Choroid plexus epithelial cell (primary cell): Measurements from ENCODE around the gene PASK.

ENCODE experiments used
- DNase-seq: peaks from one replicate; pipeline ENCODE4 v3.0.0-alpha.2; 2010; ENCODE audit warnings: low read depth
- H3K4me3 ChIP-seq: 2 replicates; pipeline ENCODE4 v1.5.1; 2011; ENCODE audit warnings: low read depth, mild to moderate bottlenecking, control low read depth, low read length, moderate library complexity
- TF ChIP-seq, protein P1 (sequence below): conservative IDR thresholded peaks from 2 replicates; pipeline ENCODE4 v1.5.1; 2011; ENCODE audit warnings: low read depth, mild to moderate bottlenecking, control low read depth, inconsistent platforms, low read length, moderate library complexity

PASK gene

DNA sequence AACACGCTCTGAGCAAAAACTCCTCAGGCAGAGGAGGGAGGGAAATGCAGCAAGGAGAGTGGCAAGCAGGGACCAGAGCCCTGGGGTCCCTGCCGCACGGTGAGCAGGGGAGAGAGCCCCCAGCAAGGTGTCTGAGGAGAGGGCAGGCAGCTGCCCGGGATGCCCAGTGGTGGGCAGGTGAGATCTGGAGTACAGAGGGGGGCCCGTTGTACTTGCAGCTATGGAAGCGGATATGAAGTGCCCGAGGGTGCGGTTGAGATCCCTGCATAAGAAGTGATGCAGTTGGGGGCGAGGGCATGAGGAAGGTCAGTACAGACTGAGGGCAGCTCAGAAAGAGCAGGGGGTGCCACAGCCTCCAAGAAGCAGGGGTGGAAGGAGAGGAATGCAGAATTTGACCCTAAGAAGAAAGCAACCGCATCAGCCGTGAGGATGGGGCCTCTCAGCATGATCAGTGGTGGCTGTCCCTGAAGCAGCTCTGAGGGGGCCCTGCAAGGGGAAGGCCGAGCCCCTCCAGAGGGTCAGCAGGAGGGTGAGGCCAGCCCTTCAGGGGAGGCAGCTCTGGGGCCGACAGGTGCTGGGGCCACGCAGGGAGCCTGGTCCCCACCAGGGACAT, 76.6 kb downstream of the PASK start:
- DNase-seq = no peak
- TF ChIP-seq, protein P1, sequence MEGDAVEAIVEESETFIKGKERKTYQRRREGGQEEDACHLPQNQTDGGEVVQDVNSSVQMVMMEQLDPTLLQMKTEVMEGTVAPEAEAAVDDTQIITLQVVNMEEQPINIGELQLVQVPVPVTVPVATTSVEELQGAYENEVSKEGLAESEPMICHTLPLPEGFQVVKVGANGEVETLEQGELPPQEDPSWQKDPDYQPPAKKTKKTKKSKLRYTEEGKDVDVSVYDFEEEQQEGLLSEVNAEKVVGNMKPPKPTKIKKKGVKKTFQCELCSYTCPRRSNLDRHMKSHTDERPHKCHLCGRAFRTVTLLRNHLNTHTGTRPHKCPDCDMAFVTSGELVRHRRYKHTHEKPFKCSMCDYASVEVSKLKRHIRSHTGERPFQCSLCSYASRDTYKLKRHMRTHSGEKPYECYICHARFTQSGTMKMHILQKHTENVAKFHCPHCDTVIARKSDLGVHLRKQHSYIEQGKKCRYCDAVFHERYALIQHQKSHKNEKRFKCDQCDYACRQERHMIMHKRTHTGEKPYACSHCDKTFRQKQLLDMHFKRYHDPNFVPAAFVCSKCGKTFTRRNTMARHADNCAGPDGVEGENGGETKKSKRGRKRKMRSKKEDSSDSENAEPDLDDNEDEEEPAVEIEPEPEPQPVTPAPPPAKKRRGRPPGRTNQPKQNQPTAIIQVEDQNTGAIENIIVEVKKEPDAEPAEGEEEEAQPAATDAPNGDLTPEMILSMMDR = no peak
- no peak overlapping the region for H3K4me3 ChIP-seq

- DNase-seq = no peak
- no peak overlapping the region for H3K4me3 ChIP-seq
- TF ChIP-seq, protein P1 = no peak
These were observed 77.1 kb downstream of the PASK start for GRCh38 chr2:241072151-241072550.

DNA sequence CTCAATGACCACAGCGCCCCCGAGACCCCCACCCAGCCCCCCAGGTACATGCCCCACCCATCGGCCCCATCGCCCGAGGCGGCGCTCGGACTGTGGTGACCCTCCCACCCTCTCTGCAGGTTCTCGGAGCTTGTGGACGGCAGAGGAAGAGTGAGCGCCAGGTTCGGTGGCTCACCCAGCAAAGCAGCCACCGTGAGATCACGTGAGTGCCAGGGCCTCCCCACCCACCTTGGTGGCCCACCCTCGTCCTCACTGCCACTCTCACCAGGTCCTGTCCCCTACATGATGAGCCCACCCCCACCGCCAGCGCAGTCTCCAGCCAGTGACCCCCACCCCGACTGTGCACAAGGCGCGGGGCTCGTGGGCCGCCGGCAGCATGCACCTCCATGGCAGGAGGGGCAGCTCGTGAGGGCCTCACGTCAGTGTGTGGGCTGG, 77.6 kb downstream of the PASK start:
- no peak for DNase-seq
- H3K4me3 ChIP-seq = no peak overlapping the region
- TF ChIP-seq, protein P1 = no peak

- no peak for DNase-seq
- TF ChIP-seq, protein P1 = no peak
- no peak overlapping the region for H3K4me3 ChIP-seq
These were observed 78.2 kb downstream of the PASK start for GRCh38 chr2:241070811-241071676.

GRCh38 chr2:241070361-241070760, 78.9 kb downstream of the PASK start:
- H3K4me3 ChIP-seq = no peak overlapping the region
- no peak for DNase-seq
- TF ChIP-seq, protein P1 = no peak

GRCh38 chr2:241069821-241070281, 79.4 kb downstream of the PASK start:
- TF ChIP-seq, protein P1 = no peak
- DNase-seq = no peak
- no peak overlapping the region for H3K4me3 ChIP-seq
